Endometrium (tissue), 2 donors: Measurements from ENCODE around the gene RIPK4.

Experiments
- FAIRE-seq: peaks from 2 replicates; lab custom pipeline; 2012; peaks lifted over from hg19 to GRCh38; lab: Jason Lieb, UNC
- donor health status: control.
- donor health status: control.

The RIPK4 gene

DNA sequence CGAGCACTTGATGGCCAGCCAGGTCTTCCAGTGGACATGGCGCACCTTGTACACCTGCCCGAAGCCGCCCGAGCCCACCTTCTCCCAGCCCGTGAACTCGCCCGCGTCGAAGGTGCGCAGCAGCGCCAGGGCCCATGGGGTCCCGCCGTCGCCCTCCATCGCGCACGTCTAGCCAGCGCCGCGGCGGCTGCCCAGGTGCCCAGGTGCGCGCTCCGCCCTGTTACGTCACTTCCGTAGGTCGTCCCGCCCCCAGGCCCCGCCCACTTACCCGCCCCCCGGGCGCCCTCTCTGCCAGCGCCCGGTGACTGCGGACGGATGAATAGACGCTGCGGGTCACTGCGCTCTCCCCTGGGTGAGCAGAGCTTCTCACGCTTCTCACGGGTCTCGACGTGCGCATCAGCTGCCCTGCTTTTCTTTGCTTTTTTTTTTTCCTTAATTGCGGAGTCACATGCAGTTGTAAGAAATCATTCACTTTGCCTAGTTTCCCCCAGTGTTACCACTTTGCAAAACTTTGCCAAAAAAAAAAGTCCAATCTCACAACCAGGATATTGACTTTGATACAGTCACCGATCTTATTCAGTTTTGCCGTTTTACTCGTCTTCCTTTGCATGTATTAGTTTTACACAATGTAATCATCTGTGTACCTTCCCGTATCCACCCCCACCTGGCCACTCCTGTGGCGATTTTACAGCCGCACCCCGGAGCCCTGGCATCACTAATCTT is at the start of gene RIPK4:
RIPK4 (minus strand) TSS at position 170 of the 723 bp plus-strand sequence; CDS start at position 159, 11 bp downstream.
- FAIRE-seq: no peak

DNA sequence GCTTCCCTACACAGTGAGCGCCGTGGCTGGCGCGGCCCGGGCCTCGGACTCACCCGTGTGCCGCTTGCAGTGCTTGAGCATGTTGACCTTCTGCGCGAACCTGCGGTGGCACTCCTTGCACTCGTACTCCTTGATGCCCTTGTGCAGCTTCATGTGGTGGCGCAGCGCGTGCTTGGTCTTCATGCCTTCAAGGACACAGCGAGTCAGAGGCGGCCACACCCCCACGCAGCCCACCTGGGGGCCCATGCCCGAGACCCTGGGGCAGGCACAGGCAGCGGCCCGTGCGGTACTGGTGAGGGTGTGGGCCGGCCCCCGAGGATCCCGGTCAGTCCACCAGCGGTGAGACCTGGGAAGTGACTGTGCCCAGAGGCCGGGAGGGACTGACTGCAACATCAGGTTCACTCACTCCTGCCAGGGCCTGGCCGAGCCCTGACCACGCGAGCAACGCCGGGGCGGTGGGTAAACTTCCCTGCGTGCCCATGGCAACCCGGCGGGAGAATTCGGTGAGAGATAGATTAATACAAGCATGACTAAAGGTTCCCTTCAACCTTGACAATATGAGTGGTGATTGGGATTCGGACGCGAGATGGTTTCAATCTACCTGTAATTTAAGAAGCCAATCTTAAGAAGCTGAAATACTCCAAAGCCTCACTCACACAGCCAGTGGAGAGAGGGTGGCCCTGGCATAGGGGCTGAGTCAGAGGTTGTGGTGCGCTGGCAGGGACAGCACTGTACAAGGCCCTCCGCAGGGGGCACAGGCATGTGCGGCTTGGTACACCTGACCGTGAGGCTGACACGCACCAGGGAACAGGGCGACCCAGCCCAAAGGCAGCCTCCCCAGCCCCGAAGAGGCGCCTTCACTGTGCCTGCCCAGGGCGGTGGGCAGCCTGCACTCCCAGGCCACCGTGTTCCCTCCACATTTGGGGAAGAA is 49.1 kb upstream of the RIPK4 start:
- no peak for FAIRE-seq

DNA sequence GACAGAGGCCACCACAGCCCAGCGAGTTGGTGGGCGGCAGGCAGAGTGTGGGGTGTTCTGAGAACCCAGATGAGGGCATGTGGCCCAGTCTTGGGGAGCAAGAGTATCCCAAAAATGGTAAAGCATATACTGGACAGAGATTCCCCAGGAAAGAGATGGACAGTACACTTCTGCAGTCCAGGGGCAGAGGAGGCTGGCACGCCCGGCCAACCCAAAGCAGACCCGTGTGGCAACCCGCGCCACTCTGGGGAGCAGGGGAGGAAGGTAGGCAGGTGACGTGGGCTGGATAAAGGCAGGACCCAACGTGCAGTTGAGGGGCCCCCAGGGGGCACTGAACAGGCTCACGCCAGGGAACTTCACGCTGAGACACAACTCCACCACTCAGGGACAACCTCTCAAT is 46.4 kb upstream of the RIPK4 start:
- FAIRE-seq: no peak

DNA sequence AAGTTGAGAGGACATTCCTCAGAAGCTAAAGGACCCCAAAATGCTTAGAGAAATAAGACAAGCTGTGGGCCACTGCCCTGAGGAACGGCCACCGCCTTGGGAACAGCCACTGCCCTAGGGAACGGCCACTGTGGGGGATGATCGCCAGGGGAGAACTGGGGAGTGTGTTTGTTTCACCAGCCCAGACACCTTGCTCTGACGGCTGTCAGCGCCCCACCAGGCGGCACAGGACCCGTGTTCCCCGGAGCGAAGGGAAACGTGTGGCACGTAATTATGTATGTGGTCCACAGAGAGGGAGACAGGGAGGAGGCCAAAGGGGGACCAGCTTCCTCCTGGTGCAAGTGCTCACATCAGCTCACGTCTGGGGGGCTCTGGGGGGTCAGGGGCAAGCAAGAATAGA is 45.8 kb upstream of the RIPK4 start:
- no peak for FAIRE-seq

DNA sequence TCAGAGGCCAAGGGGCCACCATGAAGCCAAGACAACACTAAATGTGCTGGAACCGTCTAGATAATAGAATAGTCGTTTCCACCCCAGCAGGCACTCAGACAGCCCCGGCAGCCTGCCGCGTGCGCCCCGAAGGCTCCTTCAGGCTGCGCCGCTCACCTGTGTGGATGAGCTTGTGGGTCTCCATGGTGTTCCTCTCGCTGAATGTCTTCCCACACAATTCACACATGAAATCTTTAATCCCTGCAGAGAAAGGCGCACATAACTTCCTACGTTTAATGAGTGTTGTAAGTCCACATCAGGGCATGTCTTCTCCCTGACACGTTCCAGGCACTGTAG is 43.7 kb upstream of the RIPK4 start:
- no peak for FAIRE-seq

DNA sequence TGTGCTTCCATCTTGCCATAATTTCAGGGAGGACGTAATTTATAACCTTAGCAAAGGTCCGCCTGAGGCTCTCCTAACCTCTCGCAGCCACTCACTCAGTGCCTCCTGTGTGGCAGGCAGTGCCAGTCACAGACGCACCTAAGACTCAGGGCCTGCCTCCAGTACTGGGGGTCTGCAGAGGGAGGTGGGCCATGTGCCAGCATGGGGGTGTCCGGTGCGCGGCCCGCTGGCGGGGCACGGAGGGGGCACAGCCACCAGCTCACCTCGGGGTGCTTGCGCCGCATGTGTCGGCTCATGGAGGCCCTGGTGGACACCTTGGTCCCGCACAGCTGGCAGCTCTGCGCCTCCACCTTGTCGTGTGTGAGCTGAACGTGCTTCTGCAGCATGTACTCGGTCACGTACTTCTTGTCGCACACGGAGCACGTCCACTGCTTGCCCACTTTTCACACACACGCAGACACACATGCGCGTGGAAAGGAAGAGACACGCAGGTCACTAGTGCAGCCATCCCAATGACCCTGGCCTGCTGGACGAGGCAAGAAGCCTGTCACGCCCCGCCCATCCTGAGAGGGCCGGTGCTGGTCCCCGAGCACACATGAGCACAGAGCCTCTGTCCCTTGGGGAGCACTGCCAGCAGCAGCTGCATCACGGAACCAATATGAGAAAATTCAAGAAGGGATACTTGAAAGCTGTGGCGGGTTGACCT is 43.2 kb upstream of the RIPK4 start:
- no peak for FAIRE-seq

DNA sequence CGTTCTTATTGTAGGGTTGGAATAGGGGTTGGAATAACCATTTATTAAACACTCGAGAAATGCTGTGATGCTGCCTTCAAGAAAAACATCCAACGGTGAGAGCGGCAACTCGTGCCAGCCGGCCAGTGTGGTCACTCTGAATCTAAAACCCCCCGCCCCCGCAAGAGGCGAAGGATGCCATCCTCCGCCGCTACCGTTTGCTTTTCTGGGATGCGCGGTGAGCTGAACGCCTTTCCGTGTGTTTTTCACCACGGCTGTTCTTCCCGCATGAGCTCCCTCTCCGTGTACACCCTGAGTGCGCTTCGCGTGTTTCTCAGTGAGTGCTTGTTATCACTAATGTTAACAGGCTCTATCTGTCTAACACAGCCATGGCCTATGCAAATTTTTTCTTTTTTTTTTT is 42.0 kb upstream of the RIPK4 start:
- FAIRE-seq: no peak

DNA sequence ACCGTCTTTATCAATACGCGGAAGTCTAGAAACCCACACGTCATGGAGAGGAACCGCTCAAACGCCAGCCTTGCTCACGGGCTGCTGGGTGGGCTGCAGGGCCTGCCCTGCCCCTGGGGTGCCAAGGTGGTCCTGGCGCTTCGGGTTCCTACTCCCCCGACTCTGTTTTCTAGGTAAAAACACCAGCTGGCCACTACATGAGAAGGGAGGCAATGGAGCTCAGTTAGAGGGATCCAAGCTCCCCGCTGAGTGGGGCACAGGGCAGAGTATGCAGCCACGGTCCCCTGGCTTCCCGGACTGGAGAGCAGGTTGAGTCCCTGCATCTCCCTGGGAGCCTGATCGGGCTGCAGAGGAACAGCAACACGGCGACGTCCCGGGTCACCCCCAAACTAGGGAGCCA is 41.2 kb upstream of the RIPK4 start:
- FAIRE-seq: no peak

DNA sequence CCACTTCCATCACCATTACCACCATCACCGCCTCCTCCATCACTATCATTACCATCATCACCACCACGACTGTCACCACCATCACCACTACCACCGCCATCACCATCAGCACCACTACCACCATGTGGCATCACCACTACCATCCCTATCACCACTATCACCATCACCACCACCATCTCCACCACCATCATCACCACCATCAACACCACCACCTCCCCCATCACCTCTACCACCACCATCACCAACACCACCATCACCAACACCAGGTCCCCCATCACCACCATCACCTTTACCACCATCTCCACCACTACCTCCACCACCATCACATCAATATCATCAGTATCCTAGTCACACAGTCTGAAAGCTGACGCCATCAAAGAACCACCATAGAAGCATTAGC is 39.9 kb upstream of the RIPK4 start:
- no peak for FAIRE-seq

DNA sequence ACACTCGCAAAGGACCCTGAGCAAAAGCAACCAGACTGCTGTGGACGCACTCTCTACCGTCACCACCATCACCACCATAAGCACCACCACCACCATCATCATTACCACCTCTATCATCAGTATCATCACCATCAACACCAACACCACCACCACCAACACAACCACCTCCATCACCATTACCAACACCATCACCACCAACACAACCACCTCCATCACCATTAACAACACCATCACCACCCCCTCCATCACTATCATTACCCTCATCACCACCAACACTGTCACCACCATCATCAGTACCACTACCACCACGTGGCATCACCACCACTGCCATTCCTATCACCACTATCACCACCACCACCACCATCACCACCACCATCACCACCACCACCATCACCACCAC is 38.8 kb upstream of the RIPK4 start:
- FAIRE-seq: no peak

DNA sequence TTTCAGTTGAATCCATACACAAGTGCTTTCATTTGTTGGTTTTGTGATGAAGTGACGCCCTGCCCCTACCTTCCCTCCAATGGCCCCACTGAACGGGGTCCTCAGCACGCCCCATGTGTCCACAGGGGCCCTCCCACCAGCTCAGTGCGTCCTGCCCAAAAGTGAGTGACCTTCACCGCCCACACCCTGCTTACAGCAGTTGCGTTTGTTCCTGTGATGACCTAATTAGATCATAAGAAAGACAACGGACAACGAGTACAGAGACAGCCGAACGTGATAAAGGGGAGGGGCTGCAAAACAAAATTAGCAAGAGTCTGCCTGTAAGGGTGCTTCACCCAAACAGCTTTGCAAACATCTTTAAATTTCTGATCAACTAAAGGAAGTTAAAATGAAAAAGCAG is 38.2 kb upstream of the RIPK4 start:
- FAIRE-seq: no peak

DNA sequence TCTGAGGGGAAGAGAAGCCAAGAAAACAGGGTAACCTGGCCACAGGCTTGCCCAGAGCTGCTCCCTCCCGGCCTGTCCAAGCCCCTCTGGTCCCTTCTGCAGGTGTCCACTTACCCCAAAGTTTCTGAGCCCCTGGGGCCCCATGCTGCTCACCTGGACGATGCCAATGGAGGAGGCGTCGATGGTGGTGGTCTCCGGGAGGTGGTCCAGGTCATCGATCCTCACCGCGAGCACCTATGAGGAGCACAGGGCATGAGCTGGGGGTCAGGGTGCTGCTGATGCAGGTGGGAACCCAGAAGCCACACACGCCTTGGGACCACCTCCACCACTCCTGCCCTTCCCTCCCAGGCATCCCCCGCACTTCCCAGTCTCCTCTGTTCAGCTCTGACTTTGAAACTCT is 37.5 kb upstream of the RIPK4 start:
- no peak for FAIRE-seq

DNA sequence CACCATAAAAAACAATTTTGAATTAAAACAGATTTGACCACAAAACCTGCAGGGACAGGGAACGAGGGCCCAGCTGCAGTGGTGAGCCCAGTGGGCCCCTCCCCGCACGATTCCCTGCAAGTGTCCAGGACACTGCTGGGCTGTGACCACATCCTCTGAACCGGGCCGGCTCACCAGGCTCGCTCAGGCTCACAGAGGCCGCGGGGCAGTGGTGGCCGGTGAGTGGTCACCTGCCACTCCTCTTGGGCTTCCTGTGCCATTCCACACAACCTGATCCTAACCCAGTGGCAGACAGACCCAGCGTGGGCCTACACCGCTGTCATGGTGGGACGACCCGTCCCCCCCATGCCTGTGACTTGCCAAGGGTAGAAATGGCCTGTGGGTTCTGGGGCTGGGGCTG is 36.5 kb upstream of the RIPK4 start:
- FAIRE-seq: no peak

DNA sequence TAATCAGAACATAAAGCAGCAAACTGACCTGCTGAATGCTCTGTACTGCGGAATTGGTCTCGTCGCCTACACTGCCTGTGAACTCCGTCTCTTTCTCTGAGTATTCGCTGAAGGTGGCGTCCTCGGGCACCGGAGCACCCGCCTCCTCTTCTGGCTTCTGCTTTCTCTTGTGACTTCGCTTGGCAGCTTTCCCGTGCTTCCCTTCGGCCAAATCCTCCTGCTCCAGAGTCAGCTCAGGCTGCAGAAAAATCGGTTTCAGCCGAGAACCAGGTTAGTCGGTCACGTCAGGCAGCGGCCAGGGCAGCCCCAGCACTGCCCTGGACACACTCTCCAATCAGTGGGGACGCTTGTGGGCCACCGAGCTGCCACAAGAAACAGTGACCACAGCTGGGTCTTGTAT is 35.8 kb upstream of the RIPK4 start:
- FAIRE-seq: no peak

DNA sequence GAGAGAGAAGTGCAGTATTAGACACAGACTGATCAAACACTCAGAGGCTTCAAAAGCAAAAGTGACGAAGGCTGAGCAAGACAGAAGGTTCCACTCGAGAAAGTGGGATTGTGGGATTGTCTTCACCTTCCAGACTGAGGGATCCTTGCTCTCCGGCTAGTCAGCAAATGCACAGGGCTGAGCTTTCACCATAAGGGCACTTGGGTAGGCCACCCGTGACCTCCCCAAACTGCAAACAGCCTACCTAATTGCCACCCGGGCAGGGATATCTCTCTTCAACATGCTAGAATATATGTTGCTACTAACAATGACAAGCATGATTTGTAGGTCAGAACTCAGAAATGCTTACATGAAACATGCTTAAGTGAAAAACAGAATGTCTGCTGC is 35.3 kb upstream of the RIPK4 start:
- no peak for FAIRE-seq

DNA sequence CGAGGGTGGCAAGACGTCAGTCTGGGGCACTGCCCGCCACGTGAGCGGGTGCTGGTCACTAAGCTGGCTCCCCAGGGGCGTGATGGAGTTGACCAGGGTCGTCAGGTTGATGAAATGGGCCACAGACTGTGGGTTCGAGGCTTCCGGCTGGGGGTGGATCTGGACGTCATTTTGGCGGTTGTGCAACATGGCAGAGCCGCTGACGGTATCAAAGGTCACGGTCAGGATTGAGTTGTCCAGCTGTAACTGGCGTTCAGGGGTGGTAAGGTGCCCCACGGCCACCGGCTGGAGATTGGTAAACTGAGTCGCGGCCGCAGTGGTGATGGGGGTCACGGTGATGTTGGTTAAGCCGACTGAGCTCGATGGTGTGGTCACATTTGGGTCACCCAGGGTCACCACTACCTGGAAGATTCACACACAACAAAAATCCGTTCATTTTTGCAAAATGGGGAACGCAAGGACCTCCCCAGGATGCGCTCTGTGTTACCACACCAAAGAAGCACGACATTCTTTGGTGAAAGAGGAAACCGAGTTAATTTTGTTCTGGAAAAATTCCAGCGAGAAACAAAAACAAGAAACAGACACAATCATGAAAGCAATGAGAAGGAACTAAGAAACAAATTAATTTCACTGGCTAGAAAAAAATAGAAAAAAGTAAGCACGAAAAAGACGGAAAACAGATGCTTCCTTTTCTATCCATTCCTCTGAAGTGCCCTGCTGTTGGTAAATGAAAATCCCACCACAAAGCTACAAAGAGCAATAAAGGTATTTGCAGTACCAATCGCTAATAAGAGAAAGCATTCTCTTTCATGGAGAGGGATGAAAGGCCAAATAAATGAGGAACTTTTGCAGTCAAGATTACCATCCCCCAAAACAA is 34.7 kb upstream of the RIPK4 start:
- no peak for FAIRE-seq

DNA sequence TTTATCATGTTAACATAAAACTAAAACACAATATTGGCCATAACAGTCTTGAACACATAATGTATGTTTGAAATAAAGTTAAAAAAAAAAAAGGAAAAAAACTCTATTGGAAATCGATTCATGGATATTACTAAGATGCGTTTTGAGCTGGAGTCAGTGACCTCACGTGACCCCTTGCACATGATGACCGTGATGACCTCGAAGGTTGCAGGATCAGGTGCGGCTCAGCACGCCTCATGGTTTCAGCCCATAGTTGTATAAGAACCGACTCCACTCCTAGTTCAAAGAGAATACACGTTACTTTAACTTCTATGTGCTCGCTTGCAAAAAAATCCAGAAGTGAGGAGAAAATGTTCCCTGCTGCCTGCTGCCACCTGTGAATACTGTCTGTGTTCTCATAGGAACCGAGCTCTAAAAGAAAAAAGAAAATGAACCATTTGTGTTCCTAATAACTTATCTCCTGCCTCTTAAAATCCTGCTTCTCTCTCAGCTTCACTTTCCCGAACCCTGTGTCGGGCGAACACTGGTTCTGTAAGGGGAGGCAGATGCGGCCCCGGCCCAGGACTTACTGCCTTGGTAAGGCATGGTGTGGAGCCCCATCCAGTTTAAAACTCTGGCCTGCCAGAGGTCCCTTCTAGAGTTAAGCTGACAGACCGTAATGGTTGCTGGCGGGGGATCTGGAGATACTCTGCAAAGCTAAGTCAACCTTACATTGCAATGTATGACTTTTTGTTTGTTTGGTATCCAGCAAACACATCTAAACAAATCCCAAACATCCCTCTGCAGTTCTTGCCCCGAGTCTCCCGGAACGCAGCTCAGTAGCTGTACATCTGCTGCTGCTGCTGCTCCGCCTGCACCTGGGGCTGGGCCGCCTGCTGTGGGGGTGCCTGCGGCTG is 33.8 kb upstream of the RIPK4 start:
- no peak for FAIRE-seq

DNA sequence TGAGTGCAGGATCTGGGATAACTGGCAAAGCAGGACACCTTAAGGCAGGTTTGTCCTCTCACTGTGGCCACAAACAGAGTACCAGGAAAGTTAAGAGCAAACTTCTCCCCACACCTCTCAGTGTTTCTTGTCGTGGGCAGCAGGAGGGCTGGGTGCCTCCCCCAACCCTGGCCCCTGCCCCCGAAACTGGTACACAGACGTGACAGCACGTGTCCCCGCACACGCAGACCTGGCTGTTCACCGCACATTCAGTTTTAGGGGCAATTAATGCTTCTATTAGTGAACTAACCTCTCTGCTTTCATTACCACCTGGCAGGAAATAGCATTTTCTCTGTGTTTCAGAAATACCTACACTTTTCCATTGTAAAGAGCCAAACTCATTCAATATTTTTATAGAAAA is 32.9 kb upstream of the RIPK4 start:
- FAIRE-seq: no peak

DNA sequence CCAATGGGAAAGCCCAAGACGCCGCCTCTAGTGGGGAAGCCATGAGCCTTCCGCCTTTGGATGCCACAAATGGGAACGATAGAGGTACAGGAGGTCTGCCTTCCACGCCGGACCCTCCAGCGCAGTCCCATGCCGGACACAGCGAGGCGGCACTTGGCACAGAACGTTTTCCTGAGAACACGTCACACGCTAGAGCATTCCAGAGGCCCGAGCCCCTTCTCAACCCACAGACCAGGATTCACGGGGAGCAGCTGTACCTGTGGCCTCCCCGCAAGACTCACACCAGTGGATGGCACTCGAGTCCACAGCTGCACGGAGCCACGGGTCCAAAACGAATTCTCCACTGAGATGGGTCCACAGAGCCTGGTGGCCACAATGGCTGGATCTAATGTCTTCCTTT is 31.5 kb upstream of the RIPK4 start:
- no peak for FAIRE-seq

DNA sequence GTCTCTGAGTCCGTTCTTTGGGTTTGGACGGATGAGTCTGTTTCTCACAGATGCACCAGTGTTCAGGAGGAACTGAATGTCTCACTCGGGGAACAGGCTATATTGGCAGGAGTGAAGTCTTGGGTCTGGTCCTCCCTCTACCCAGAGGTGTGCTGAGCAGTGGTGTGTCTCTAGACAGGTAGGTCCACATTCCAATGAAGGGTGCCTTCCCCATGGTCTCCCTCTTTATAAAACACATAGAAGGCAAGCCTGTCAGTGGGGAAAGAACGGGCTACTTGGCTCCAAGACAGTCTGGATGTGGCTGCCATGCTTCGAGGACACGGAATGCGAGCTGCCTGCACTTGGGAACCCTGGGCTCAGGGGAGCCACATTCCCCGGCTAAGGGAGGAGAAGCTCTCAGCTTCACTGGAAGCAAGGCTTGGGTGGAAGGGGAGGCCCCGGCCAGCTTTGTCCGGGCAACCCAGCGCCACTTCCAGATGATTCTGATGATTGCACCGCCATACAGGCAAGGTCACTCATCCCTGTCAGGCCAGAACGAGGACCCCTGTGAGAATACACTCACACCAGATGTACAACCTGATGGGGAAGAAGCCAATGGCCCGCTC is 29.7 kb upstream of the RIPK4 start:
- FAIRE-seq: no peak

DNA sequence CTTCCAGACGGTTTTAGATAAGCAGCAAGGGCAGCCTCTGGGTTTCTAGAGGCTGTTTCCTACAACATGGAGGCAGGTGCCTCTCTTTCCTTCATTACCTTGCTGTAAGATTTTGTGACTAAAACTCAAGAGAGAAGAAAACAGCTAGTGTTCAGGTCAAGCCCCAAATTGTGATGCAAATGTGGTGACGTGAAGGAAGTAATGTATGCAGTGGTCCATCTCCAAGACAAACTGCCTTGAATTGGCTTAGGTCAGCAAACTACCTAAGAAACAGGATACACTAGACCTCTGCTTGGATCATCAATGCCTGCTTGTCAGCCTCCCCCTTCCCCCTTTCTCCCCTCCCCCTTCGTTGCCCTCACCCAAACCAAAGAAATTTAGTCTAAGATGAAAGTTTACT is 28.9 kb upstream of the RIPK4 start:
- FAIRE-seq: no peak
